OCI-LY1 (cell line): ENCODE results near the gene CCNT2.

Source experiments
- CTCF ChIP-seq: fragments of 200-600 bp; sonication (generic), shearing (Covaris generic); IDR thresholded peaks from 2 replicates; pipeline ENCODE4 v1.5.1; 2017; ENCODE audit warnings: mild to moderate bottlenecking, antibody characterized with exemption, low read length, moderate library complexity, mixed read lengths
- EZH2 ChIP-seq: fragments of 200-600 bp; sonication (generic), shearing (Covaris generic); IDR thresholded peaks from 2 replicates; pipeline ENCODE4 v1.8.0; 2017; ENCODE audit warnings: borderline replicate concordance, mixed run types, mild to moderate bottlenecking, antibody characterized with exemption, low read length, moderate library complexity, mixed read lengths

- TF ChIP-seq CTCF: no peak
- TF ChIP-seq EZH2: no peak
Observed at GRCh38 chr2:134910763-134911399, 7.7 kb upstream of the CCNT2 start.
